ENCODE measurements around the gene ITPA. TPM values are rescaled to one million over a fixed set of nuclear protein-coding genes. Genes with fewer than 3 reads are reported as not detected.
"Not testable (repeated sequence)": the region's sequence is repeated elsewhere in the genome, so short reads cannot be mapped to it uniquely, and the experiment has no call there.

The ITPA gene
- total RNA-seq, 4 donors from 2014 or later: 15.0 to 95.7 (median 39.6) TPM

- WGBS, 2 donors (ENCODE audit: low coverage in 1 of 2): 2 to 4% methylated on average over 4 to 10 of the region's 10 CpGs
- in situ Hi-C loops (cut with MboI; ENCODE audit: low pct_ligation_motif_present in 1 of 4, low pct_unique_long_range_greater_than_20kb in 1 of 4, low sequenced_read_pairs in 3 of 4): no loop called here
- no peak for TF ChIP-seq POLR2A (IDR thresholded peaks at IDR 0.05)
- no peak for TF ChIP-seq EP300 (IDR thresholded peaks at IDR 0.05; ENCODE audit: low read depth)
- no peak for TF ChIP-seq CTCF (IDR thresholded peaks at IDR 0.05)
- no peak for TF ChIP-seq POLR2AphosphoS5 (IDR thresholded peaks at IDR 0.05)
- Histone ChIP-seq H3K27me3 (no peaks in the 10 kb centered on the region), H3K9me3 (no peaks in the 10 kb centered on the region), H3K4me1 (peaks cover 0 to 19% (median 15%) of the 10 kb centered on the region in 4 donors), H3K36me3 (peaks cover 0 to 12% (median 0%) of the 10 kb centered on the region in 4 donors), H3K4me3 (peak overlapping the region; percentile 73 to 85 (median 79)), H3K27ac (peak overlapping the region; percentile 82 to 90 (median 86))
- DNase-seq: no peak
- intact Hi-C loops (cut with DNase I; ENCODE audit: low total_unique reads): no loop called here
These were observed 634 bp downstream of the ITPA start for GRCh38 chr20:3209946-3210317.

- Histone ChIP-seq H3K9me3 (no peaks in the 10 kb centered on the region), H3K4me1 (peaks cover 0 to 19% (median 15%) of the 10 kb centered on the region in 4 donors), H3K27ac (no peak overlapping the region), H3K4me3 (peak overlapping the region; percentile 73 to 85 (median 79)), H3K36me3 (peaks cover 0 to 16% (median 0%) of the 10 kb centered on the region in 4 donors), H3K27me3 (no peaks in the 10 kb centered on the region)
- in situ Hi-C loops (cut with MboI; ENCODE audit: low pct_ligation_motif_present in 1 of 4, low pct_unique_long_range_greater_than_20kb in 1 of 4, low sequenced_read_pairs in 3 of 4) (no loop called here), intact Hi-C loops (cut with DNase I; ENCODE audit: low total_unique reads) (no loop called here)
- TF ChIP-seq CTCF (IDR thresholded peaks at IDR 0.05) (no peak), POLR2AphosphoS5 (IDR thresholded peaks at IDR 0.05) (no peak)
- DNase-seq: no peak
- WGBS, 2 donors (ENCODE audit: low coverage in 1 of 2): 66% methylated on average over 2 of the region's 2 CpGs; no CpG with 5 or more reads in 1 of the 2 donors
These were observed 1.0 kb downstream of the ITPA start for GRCh38 chr20:3210346-3210745.

GRCh38 chr20:3213226-3213625 is 3.9 kb downstream of the ITPA start:
- no peak overlapping the region for H3K27ac ChIP-seq
- no peak for DNase-seq
- WGBS, 2 donors (ENCODE audit: low coverage in 1 of 2): 96 to 97% methylated on average over 4 to 7 of the region's 7 CpGs
- TF ChIP-seq EP300 (IDR thresholded peaks at IDR 0.05; ENCODE audit: low read depth) (no peak), POLR2A (IDR thresholded peaks at IDR 0.05) (no peak), POLR2AphosphoS5 (IDR thresholded peaks at IDR 0.05) (no peak), CTCF (IDR thresholded peaks at IDR 0.05) (no peak)
- in situ Hi-C loops (cut with MboI; ENCODE audit: low pct_ligation_motif_present in 1 of 4, low pct_unique_long_range_greater_than_20kb in 1 of 4, low sequenced_read_pairs in 3 of 4) (no loop called here), intact Hi-C loops (cut with DNase I; ENCODE audit: low total_unique reads) (no loop called here)
- H3K4me3 ChIP-seq: no peak overlapping the region
- no peaks in the 10 kb centered on the region for H3K9me3 ChIP-seq
- H3K27me3 ChIP-seq: no peaks in the 10 kb centered on the region
- H3K4me1 ChIP-seq: peaks cover 0 to 18% (median 16%) of the 10 kb centered on the region in 4 donors
- peaks cover 0 to 27% (median 0%) of the 10 kb centered on the region in 4 donors for H3K36me3 ChIP-seq

GRCh38 chr20:3215359-3215917 is 6.1 kb downstream of the ITPA start:
- in situ Hi-C loops (cut with MboI; ENCODE audit: low pct_ligation_motif_present in 1 of 4, low pct_unique_long_range_greater_than_20kb in 1 of 4, low sequenced_read_pairs in 3 of 4): not testable (repeated sequence)
- H3K36me3 ChIP-seq: peaks cover 0 to 27% (median 0%) of the 10 kb centered on the region in 4 donors

More at GRCh38 chr20:3215359-3215917, 6.1 kb downstream of the ITPA start:
- H3K27ac ChIP-seq; intact Hi-C loops (cut with DNase I; ENCODE audit: low total_unique reads); H3K4me3 ChIP-seq; H3K9me3 ChIP-seq; H3K27me3 ChIP-seq; DNase-seq: not testable (repeated sequence)
- H3K4me1 ChIP-seq: peaks cover 0 to 11% (median 10%) of the 10 kb centered on the region in 4 donors
- WGBS, 2 donors (ENCODE audit: low coverage in 1 of 2): 90% methylated on average over 7 of the region's 7 CpGs; no CpG with 5 or more reads in 1 of the 2 donors
